C4-2B (cell line): Measurements from ENCODE around the gene PET100.

Experiments
- CTCF ChIP-seq: fragments of 450-650 bp; conservative IDR thresholded peaks from 2 replicates; pipeline ENCODE4 v1.5.1; 2017; ENCODE audit warnings: mild to moderate bottlenecking
- ZFX ChIP-seq: fragments of 450-650 bp; IDR thresholded peaks from 2 replicates; pipeline ENCODE4 v1.6.1; 2017

GRCh38 chr19:7605490-7606222 lies 23.9 kb upstream of the PET100 start:
- TF ChIP-seq CTCF (no peak), ZFX (no peak)
